T1000 (cell line): ENCODE results near the gene ANAPC2.
A peak's percentile ranks its signal among the peaks of the same experiment; 100 is the strongest.
"Not testable (repeated sequence)": the region's sequence is repeated elsewhere in the genome, so short reads cannot be mapped to it uniquely, and the experiment has no call there.

Experiments
- DNase-seq: peaks from one replicate; lab custom pipeline; 2025; ENCODE audit warnings: mixed read lengths; lab: John Stamatoyannopoulos, UW

Gene ANAPC2

GRCh38 chr9:137145731-137146526 is 42.4 kb downstream of the ANAPC2 start:
- no peak for DNase-seq

GRCh38 chr9:137143459-137143858 is 44.9 kb downstream of the ANAPC2 start:
- no peak for DNase-seq

- DNase-seq: no peak
Measured at GRCh38 chr9:137141976-137142936, 46.1 kb downstream of the ANAPC2 start.

GRCh38 chr9:137141050-137141810 is 47.1 kb downstream of the ANAPC2 start:
- no peak for DNase-seq

- DNase-seq: no peak
Measured at GRCh38 chr9:137140151-137141012, 48.0 kb downstream of the ANAPC2 start.

- DNase-seq: no peak
Measured at GRCh38 chr9:137139468-137140150, 48.8 kb downstream of the ANAPC2 start.

- DNase-seq: no peak
Measured at GRCh38 chr9:137138722-137139467, 49.5 kb downstream of the ANAPC2 start, which contains the start of gene GRIN1. Gene GRIN1 (plus strand): TSS chr9:137139154. CDS start chr9:137139487, 333 bp downstream.

- DNase-seq: no peak
Measured at GRCh38 chr9:137138058-137138721, 50.2 kb downstream of the ANAPC2 start.

- DNase-seq: no peak
Measured at GRCh38 chr9:137136881-137137607, 51.3 kb downstream of the ANAPC2 start.

GRCh38 chr9:137136261-137136880 is 52.0 kb downstream of the ANAPC2 start:
- no peak for DNase-seq

- DNase-seq: not testable (repeated sequence)
Measured at GRCh38 chr9:137135154-137135553, 53.2 kb downstream of the ANAPC2 start.

GRCh38 chr9:137134191-137134590 is 54.2 kb downstream of the ANAPC2 start:
- DNase-seq: no peak

- DNase-seq: no peak
Measured at GRCh38 chr9:137130176-137130755, 58.1 kb downstream of the ANAPC2 start.

- DNase-seq: peak; percentile 84
Measured at GRCh38 chr9:137129456-137130175, 58.7 kb downstream of the ANAPC2 start.

- DNase-seq: no peak
Measured at GRCh38 chr9:137128862-137129455, 59.4 kb downstream of the ANAPC2 start.

- no peak for DNase-seq
Measured at GRCh38 chr9:137128158-137128861, 60.0 kb downstream of the ANAPC2 start.
